DOHH2 (cell line): ENCODE results near the gene ZNF839.

Experiments
- EZH2phosphoT487 ChIP-seq: fragments of 200-600 bp; sonication (generic); IDR thresholded peaks from 2 replicates; pipeline ENCODE4 v1.6.1; 2017; ENCODE audit warnings: borderline replicate concordance, mild to moderate bottlenecking, antibody characterized with exemption, low read length, moderate library complexity, mixed read lengths
- TF ChIP-seq, protein P1 (sequence below): fragments of 200-600 bp; sonication (generic); IDR thresholded peaks from one replicate; pipeline ENCODE4 v1.5.1; 2014; ENCODE audit warnings: antibody characterized with exemption, mild to moderate bottlenecking, low read depth, low read length; ENCODE audit not compliant: poor library complexity, severe bottlenecking

DNA sequence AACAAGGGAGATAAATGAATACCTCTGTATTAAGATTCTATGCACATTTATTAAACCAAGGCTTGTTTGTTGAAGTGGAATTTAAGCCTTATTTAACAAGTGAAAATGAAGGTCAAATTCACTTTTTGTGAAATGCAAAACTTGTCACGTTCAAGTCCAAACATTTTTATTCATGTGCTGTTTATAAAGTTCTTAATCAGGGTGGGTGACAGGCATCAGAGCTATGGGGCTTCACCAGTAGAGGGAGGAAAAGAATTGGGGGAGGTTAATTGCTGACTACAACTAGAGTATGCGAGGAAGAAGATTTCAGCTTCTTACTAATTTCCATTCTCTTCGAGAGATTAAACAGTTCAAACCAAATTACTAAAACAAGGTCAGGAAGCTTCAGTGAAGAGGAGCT, 24.3 kb upstream of the ZNF839 start:
- TF ChIP-seq, protein P1, sequence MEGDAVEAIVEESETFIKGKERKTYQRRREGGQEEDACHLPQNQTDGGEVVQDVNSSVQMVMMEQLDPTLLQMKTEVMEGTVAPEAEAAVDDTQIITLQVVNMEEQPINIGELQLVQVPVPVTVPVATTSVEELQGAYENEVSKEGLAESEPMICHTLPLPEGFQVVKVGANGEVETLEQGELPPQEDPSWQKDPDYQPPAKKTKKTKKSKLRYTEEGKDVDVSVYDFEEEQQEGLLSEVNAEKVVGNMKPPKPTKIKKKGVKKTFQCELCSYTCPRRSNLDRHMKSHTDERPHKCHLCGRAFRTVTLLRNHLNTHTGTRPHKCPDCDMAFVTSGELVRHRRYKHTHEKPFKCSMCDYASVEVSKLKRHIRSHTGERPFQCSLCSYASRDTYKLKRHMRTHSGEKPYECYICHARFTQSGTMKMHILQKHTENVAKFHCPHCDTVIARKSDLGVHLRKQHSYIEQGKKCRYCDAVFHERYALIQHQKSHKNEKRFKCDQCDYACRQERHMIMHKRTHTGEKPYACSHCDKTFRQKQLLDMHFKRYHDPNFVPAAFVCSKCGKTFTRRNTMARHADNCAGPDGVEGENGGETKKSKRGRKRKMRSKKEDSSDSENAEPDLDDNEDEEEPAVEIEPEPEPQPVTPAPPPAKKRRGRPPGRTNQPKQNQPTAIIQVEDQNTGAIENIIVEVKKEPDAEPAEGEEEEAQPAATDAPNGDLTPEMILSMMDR: no peak
- no peak for TF ChIP-seq EZH2phosphoT487
